WTC11 (cell line): ENCODE measurements around the gene RFESD. TPM values are rescaled to one million over a fixed set of nuclear protein-coding genes. Genes with fewer than 3 reads are reported as not detected.
"Not testable (repeated sequence)": the region's sequence is repeated elsewhere in the genome, so short reads cannot be mapped to it uniquely, and the experiment has no call there.

Source experiments
- ATAC-seq: fragments of 200-7000 bp; cut with Tn5 transposase; 2 replicates; pipeline ENCODE4 v1.10.0; 2021; ENCODE audit warnings: mild to moderate bottlenecking, moderate library complexity
- CTCF ChIA-PET: fragments of 300-600 bp; sonication (Branson Sonifier 250); formaldehyde crosslinking; loops from one replicate; lab custom pipeline; 2021; ENCODE audit warnings: antibody characterized with exemption; lab: Charles Lee
- POLR2A ChIA-PET: fragments of 350-600 bp; sonication (Branson Sonifier 250); formaldehyde crosslinking; loops from one replicate; lab custom pipeline; 2021; ENCODE audit warnings: antibody characterized with exemption; lab: Charles Lee
- DNase-seq: peaks from one replicate; pipeline ENCODE4 v3.0.0; 2021; ENCODE audit warnings: low spot score
- H3K27ac Mint-ChIP-seq: 2 replicates; pipeline ENCODE4 v1.8.0; 2021; ENCODE audit warnings: mixed read lengths
- H3K27me3 Mint-ChIP-seq: 2 replicates; pipeline ENCODE4 v1.8.0; 2021; ENCODE audit warnings: low read depth, mild to moderate bottlenecking, moderate library complexity, mixed read lengths
- H3K36me3 Mint-ChIP-seq: 2 replicates; pipeline ENCODE4 v1.8.0; 2021; ENCODE audit warnings: mixed read lengths
- H3K4me1 Mint-ChIP-seq: 2 replicates; pipeline ENCODE4 v1.8.0; 2022; ENCODE audit warnings: mixed read lengths
- H3K4me3 Mint-ChIP-seq: 2 replicates; pipeline ENCODE4 v1.8.0; 2021; ENCODE audit warnings: mild to moderate bottlenecking, moderate library complexity, mixed read lengths
- H3K9me3 Mint-ChIP-seq: 2 replicates; pipeline ENCODE4 v1.8.0; 2021; ENCODE audit warnings: mixed read lengths
- ATF1 ChIP-seq: sonication (generic); formaldehyde crosslinking; IDR thresholded peaks from 2 replicates; pipeline ENCODE4 v1.8.1; 2023; ENCODE audit warnings: mild to moderate bottlenecking, moderate library complexity, missing genetic modification reagents
- CREB1 ChIP-seq: sonication (generic); formaldehyde crosslinking; IDR thresholded peaks from 2 replicates; pipeline ENCODE4 v1.8.0; 2023; ENCODE audit warnings: mild to moderate bottlenecking, missing genetic modification reagents
- EMX1 ChIP-seq: fragments of 250-450 bp; sonication (Bioruptor Pico); IDR thresholded peaks from 2 replicates; pipeline ENCODE4 v1.8.0; 2021; ENCODE audit warnings: mild to moderate bottlenecking
- ETV6 ChIP-seq: sonication (generic); formaldehyde crosslinking; IDR thresholded peaks from 2 replicates; pipeline ENCODE4 v1.8.1; 2022; ENCODE audit warnings: mild to moderate bottlenecking, missing genetic modification reagents
- FOXK1 ChIP-seq: sonication (generic); formaldehyde crosslinking; IDR thresholded peaks from 2 replicates; pipeline ENCODE4 v1.8.0; 2022; ENCODE audit warnings: mild to moderate bottlenecking, moderate library complexity, missing genetic modification reagents
- GRHL2 ChIP-seq: fragments of 250-450 bp; sonication (Bioruptor Pico); IDR thresholded peaks from 2 replicates; pipeline ENCODE4 v1.8.0; 2022; ENCODE audit warnings: mild to moderate bottlenecking, moderate library complexity; ENCODE audit not compliant: insufficient replicate concordance, severe bottlenecking
- HMGA2 ChIP-seq: fragments of 250-450 bp; sonication (Bioruptor Pico); IDR thresholded peaks from 2 replicates; pipeline ENCODE4 v1.4.0; 2021; ENCODE audit warnings: mild to moderate bottlenecking, moderate library complexity
- MXD4 ChIP-seq: fragments of 250-450 bp; sonication (Bioruptor Pico); IDR thresholded peaks from 2 replicates; pipeline ENCODE4 v1.8.0; 2021; ENCODE audit warnings: mild to moderate bottlenecking, moderate library complexity, borderline replicate concordance
- RELA ChIP-seq: sonication (generic); formaldehyde crosslinking; IDR thresholded peaks from 2 replicates; pipeline ENCODE4 v1.8.1; 2022; ENCODE audit warnings: missing genetic modification reagents, mild to moderate bottlenecking, borderline replicate concordance
- SMAD3 ChIP-seq: sonication (generic); formaldehyde crosslinking; IDR thresholded peaks from 2 replicates; pipeline ENCODE4 v1.8.0; 2022; ENCODE audit warnings: missing genetic modification reagents, mild to moderate bottlenecking, borderline replicate concordance
- SOX15 ChIP-seq: fragments of 250-450 bp; sonication (Bioruptor Pico); IDR thresholded peaks from 2 replicates; pipeline ENCODE4 v1.9.0; 2021; ENCODE audit warnings: mild to moderate bottlenecking
- TP53 ChIP-seq: sonication (generic); formaldehyde crosslinking; IDR thresholded peaks from 2 replicates; pipeline ENCODE4 v1.8.1; 2023; ENCODE audit warnings: mild to moderate bottlenecking, missing genetic modification reagents
- ZNF121 ChIP-seq: sonication (generic); formaldehyde crosslinking; IDR thresholded peaks from 2 replicates; pipeline ENCODE4 v1.8.0; 2023; ENCODE audit warnings: missing genetic modification reagents
- ZNF138 ChIP-seq: sonication (generic); formaldehyde crosslinking; conservative IDR thresholded peaks from 2 replicates; pipeline ENCODE4 v1.8.1; 2022; ENCODE audit warnings: mild to moderate bottlenecking, moderate library complexity, missing genetic modification reagents
- ZNF219 ChIP-seq: sonication (generic); formaldehyde crosslinking; IDR thresholded peaks from 2 replicates; pipeline ENCODE4 v1.8.0; 2023; ENCODE audit warnings: missing genetic modification reagents, mild to moderate bottlenecking, borderline replicate concordance
- ZNF232 ChIP-seq: sonication (generic); formaldehyde crosslinking; IDR thresholded peaks from 2 replicates; pipeline ENCODE4 v1.8.0; 2022; ENCODE audit warnings: mild to moderate bottlenecking, missing genetic modification reagents
- ZNF423 ChIP-seq: fragments of 250-450 bp; sonication (Bioruptor Pico); IDR thresholded peaks from 2 replicates; pipeline ENCODE4 v2.1.2; 2022; ENCODE audit warnings: mild to moderate bottlenecking, moderate library complexity
- ZNF671 ChIP-seq: fragments of 250-450 bp; sonication (Bioruptor Pico); IDR thresholded peaks from 2 replicates; pipeline ENCODE4 v1.8.0; 2021; ENCODE audit warnings: mild to moderate bottlenecking
- total RNA-seq: library from RNA; stranded (reverse); gene quantifications from 3 replicates; pipeline ENCODE4 v1.2.3, GENCODE V29; 2021
- TF ChIP-seq, protein P1 (sequence below): sonication (generic); formaldehyde crosslinking; IDR thresholded peaks from 2 replicates; pipeline ENCODE4 v1.8.0; 2022; ENCODE audit warnings: mild to moderate bottlenecking, missing genetic modification reagents
- TF ChIP-seq, protein P2 (sequence below): fragments of 250-450 bp; sonication (Bioruptor Pico); IDR thresholded peaks from 2 replicates; pipeline ENCODE4 v1.9.0; 2021; ENCODE audit warnings: mild to moderate bottlenecking
- TF ChIP-seq, protein P3 (sequence below): sonication (generic); formaldehyde crosslinking; IDR thresholded peaks from 2 replicates; pipeline ENCODE4 v1.8.1; 2023; ENCODE audit warnings: mild to moderate bottlenecking, missing genetic modification reagents, moderate library complexity

The RFESD gene
- total RNA-seq, 1 experiment from 2014 or later = 5.7 TPM

DNA sequence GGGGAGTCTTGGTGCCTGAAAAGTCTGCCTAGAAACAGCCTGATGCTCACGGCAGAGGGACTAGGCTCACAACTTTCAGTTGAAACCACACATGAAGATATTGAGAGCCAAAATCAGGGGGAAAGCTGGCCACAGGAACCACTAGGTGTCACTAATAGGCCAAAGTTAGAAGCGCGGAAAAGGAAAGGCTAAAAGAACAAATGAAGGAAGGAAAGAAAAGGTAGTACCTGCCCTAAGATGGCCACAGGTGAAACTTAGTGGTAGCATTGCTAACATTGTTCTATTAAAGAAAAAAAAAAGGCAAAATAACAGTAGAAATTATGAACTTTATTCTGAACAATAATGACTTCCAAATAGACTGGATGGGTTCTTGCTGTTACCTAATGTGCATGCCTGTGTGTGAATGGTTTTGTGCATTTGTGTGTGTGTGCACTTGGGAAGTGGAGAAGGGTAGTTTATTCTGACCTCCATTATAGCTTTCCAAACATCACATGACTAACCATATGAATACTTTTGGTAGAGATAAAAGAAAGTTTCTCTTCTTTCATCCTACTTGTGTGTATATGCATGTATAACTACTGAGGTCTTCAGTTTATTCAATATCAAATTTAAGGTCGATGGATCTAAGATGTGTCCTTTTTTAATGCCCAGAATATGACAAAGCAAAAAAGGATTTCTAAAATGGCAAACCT lies 2.1 kb upstream of the RFESD start (continued):
- TF ChIP-seq, protein P1, sequence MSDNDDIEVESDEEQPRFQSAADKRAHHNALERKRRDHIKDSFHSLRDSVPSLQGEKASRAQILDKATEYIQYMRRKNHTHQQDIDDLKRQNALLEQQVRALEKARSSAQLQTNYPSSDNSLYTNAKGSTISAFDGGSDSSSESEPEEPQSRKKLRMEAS (CRISPR knock-in tag) = no peak
- TF ChIP-seq MXD4 (CRISPR knock-in tag) (no peak), CREB1 (CRISPR knock-in tag) (no peak), ZNF423 (CRISPR knock-in tag) (no peak)

DNA sequence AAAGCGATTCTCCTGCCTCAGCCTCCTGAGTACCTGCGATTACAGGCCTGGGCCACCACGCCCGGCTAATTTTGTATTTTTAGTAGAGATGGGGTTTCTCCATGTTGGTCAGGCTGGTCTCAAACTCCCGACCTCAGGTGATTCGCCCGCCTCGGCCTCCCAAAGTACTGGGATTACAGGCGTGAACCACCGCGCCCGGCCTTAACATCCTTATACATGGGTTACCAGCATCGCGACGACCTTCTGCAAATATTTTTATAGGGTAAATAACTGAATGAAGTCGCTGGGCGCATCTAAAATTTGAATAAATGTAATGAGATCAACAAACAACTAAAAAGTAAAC lies 380 bp upstream of the RFESD start:
- Mint-ChIP-seq H3K4me3 (peak overlapping the region; percentile 71), H3K27ac (peak overlapping the region; percentile 57; the same call in 1 of the 2 replicates)
- ChIA-PET POLR2A (interaction anchor here (0.6 to 1.3 kb wide), 6 partner anchors 64 to 362 kb away, joined by 3 to 8 read pairs (median 4); partner anchors contain the start of genes ARSK, RHOBTB3 and SKIC3), CTCF (interaction anchor here (0.9 to 4.1 kb wide), 11 partner anchors 12 to 361 kb away, joined by 3 to 24 read pairs (median 3); partner anchors contain the start of gene MCTP1)
- H3K36me3 Mint-ChIP-seq, H3K27me3 Mint-ChIP-seq, H3K4me1 Mint-ChIP-seq, DNase-seq, ATAC-seq, H3K9me3 Mint-ChIP-seq: not testable (repeated sequence)

DNA sequence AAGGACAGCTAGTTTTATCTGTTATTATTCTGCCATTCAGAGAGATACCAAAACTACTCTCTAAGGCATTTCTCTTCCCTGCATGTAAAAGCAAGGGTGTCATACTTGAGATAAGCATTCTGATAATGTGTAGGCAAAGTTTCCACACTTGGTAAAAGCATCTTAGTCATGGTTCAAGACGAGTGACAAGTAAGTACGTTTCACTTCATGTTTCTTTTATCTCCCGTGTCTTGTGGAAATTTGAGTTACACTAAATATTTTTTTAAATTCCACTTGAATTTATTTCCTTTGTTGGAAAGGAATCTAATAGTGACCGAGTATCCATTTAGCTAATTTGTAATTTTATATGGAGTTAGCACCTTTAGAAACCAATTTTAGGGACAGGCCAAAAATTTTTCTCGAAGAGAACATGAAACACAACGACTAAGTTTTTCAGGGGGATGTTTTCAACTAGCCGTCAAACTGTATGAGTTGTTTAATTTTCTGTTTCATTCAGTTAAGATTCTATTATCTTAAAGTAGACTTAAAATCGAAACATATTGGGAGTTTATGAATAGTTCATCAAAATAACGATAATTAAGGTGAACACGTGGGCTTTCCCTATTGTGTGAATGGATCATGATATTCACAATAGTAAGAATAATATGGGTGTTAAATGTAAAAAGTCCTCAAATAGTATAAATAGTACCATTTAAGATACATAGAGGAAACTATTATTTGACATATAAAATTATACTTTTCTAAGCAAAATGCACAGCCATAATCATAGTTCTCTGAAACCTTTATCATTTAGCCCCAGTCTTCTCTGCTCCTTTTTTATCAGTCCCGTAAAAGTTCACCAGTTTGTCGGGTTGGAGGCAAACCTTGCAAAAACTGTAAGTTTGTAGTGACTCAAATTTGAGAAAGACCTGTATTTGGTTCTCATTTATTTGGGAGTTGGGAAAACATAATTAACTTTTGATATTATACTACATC lies 1.6 kb downstream of the RFESD start:
- ChIA-PET POLR2A (interaction anchor here (1.2 kb wide), 1 partner anchor 314 kb away, joined by 3 read pairs; no protein-coding TSS in a partner anchor), CTCF (interaction anchor here (1.4 kb wide), 1 partner anchor 173 kb away, joined by 3 read pairs; no protein-coding TSS in a partner anchor)
- no peaks in the 10 kb centered on the region for H3K9me3 Mint-ChIP-seq
- DNase-seq = no peak
- peaks cover 4% of the 10 kb centered on the region; the same call in 1 of the 2 replicates for H3K36me3 Mint-ChIP-seq
- H3K4me3 Mint-ChIP-seq = peak overlapping the region; percentile 29; the same call in 1 of the 2 replicates
- 0 out of 2 replicates have a peak, but pooled peaks cover 7% of the 10 kb centered on the region for H3K4me1 Mint-ChIP-seq
- H3K27ac Mint-ChIP-seq = no peak overlapping the region
- no peaks in the 10 kb centered on the region for H3K27me3 Mint-ChIP-seq
- no peak for TF ChIP-seq EMX1 (CRISPR knock-in tag)
- TF ChIP-seq, all 79 proteins: peak for 0
- no peak for ATAC-seq

DNA sequence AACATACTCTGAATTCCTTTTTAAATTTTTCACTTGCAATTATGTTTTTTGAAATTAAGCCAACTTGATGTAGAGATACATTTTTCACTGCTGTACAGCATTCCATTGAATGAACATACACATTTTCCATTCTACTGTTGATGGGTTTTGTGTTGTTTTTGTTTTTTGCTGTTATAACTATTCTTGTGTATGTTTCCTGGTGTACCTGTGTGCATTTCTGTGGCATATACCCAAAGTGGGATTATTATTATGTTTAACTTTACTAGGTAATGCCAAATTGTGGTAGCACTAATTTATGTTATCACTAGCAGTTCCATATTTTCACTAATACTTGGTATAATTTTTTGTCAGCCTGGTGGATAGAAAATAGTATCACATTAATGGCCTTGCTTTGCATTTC lies 2.7 kb downstream of the RFESD start:
- DNase-seq = no peak

More for the DNA sequence above, 2.7 kb downstream of the RFESD start:
- Mint-ChIP-seq H3K27ac (no peak overlapping the region), H3K36me3 (peaks cover 4% of the 10 kb centered on the region; the same call in 1 of the 2 replicates), H3K27me3 (no peaks in the 10 kb centered on the region), H3K4me3 (no peak overlapping the region), H3K9me3 (no peaks in the 10 kb centered on the region), H3K4me1 (0 out of 2 replicates have a peak, but pooled peaks cover 7% of the 10 kb centered on the region)
- ATAC-seq = no peak
- POLR2A ChIA-PET = no interaction called here
- TF ChIP-seq, protein P2, sequence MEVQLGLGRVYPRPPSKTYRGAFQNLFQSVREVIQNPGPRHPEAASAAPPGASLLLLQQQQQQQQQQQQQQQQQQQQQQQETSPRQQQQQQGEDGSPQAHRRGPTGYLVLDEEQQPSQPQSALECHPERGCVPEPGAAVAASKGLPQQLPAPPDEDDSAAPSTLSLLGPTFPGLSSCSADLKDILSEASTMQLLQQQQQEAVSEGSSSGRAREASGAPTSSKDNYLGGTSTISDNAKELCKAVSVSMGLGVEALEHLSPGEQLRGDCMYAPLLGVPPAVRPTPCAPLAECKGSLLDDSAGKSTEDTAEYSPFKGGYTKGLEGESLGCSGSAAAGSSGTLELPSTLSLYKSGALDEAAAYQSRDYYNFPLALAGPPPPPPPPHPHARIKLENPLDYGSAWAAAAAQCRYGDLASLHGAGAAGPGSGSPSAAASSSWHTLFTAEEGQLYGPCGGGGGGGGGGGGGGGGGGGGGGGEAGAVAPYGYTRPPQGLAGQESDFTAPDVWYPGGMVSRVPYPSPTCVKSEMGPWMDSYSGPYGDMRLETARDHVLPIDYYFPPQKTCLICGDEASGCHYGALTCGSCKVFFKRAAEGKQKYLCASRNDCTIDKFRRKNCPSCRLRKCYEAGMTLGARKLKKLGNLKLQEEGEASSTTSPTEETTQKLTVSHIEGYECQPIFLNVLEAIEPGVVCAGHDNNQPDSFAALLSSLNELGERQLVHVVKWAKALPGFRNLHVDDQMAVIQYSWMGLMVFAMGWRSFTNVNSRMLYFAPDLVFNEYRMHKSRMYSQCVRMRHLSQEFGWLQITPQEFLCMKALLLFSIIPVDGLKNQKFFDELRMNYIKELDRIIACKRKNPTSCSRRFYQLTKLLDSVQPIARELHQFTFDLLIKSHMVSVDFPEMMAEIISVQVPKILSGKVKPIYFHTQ = no peak
- TF ChIP-seq GRHL2 = no peak
- no peak for TF ChIP-seq ATF1 (CRISPR knock-in tag)
- TF ChIP-seq ZNF671 = no peak
- no peak for TF ChIP-seq ZNF121
- no peak for TF ChIP-seq SOX15 (CRISPR knock-in tag)
- no peak for TF ChIP-seq FOXK1 (CRISPR knock-in tag)
- TF ChIP-seq, protein P3, sequence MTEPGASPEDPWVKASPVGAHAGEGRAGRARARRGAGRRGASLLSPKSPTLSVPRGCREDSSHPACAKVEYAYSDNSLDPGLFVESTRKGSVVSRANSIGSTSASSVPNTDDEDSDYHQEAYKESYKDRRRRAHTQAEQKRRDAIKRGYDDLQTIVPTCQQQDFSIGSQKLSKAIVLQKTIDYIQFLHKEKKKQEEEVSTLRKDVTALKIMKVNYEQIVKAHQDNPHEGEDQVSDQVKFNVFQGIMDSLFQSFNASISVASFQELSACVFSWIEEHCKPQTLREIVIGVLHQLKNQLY = no peak
- no peak for TF ChIP-seq SMAD3
- no peak for TF ChIP-seq RELA
- TF ChIP-seq ZNF219 (CRISPR knock-in tag) = no peak
- no peak for TF ChIP-seq ZNF232
- no peak for TF ChIP-seq ZNF138
- no peak for TF ChIP-seq HMGA2
- no peak for TF ChIP-seq ETV6 (CRISPR knock-in tag)
- TF ChIP-seq TP53 (CRISPR knock-in tag) = no peak
- CTCF ChIA-PET = no interaction called here
